ENCODE measurements around the gene DEPDC1B.
"Not testable (repeated sequence)": the region's sequence is repeated elsewhere in the genome, so short reads cannot be mapped to it uniquely, and the experiment has no call there.

The DEPDC1B gene

DNA sequence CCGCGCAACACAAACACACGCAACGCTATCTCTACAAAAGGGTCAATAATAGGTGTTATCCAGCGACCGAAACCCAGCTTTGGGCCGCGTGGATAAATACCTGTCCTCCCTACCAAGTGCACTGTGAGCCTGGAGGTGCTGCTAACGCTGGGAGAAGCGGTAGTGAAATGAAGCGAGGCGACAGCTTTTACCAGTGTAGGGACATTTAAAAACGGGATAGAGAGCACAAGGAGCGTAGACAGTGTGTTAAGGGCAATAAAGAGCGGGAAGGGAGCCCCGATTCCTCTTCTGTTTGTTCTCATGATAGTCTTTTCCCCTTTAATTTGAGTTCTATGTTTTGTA, 421 bp upstream of the DEPDC1B start:
- DNase-seq = peak in 7 of 56 donors; percentile 38 to 66 (median 52)

DNA sequence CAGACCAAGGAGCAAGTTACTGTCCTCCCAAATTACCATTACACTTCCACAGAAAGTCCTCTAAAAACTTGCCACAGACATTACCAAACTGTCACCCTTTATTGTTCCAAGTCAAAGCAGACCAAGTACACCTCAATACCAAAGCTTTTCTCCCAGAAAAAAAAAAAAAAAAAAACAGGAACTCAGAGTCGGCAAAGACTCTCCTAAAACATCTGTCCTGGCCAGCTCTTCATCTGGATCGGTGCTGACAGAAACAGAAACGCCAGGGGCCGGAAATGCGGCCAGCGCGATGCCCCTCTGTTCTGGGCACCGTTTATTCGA, 718 bp downstream of the DEPDC1B start:
- DNase-seq = no peak

- no peak for DNase-seq
Observed at GRCh38 chr5:60698336-60698735, 1.6 kb downstream of the DEPDC1B start.

DNA sequence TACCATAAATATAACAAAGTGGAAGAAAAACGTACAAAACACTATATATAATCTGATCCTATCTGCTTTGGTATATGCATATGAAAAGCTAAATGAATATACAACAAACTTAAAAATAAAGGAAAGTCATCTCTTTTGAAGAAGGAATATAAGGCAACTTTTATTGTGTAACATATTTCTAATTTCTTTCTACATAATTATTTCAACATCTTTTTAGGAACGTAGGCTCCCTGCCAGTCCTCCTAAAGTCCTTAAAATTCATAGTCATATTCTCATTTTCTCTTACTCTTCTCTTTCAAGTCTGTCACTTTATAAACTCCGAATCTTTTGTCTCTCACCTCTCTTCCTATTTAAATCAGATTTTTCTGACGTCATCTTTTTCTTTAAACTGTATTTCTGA, 9.6 kb downstream of the DEPDC1B start:
- no peak for DNase-seq

- no peak for DNase-seq
Observed at GRCh38 chr5:60688980-60689379, 11.0 kb downstream of the DEPDC1B start.

DNA sequence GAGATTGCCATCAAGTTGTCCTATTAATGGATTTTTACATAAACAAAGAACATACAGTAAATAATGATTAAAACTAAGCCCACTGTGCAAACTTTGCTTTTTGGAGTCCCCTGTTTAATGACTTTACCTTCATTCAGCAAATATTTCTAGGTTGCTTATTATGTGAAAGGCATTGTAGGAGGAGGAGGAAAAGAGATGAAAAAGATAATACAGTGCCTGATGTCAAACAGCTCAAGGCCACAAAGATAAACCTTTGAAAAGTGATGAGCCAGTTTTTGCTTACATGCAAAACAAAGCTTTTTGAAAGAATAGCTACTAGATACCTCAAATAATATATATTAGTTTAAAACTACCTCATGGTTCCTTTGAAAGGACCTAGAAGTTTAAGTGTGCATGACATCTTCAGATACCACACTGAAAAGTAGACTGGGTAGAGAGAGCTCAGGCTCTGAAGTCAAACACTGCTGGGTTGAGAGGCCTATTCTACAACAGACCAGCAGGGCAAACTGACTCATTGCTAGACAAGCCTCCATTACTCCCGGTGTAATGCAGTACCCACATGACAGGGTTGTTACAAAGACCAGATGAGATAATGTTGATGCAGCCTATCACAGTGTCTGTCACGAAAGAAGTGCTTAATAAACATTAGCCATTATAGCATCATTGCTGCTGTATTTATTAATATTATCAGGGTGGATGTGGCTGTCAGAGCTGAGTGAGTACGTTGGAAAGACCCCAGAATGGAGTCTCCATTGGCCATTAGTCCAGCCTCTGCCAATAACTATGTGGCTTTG, 11.8 kb downstream of the DEPDC1B start:
- DNase-seq = no peak

GRCh38 chr5:60686157-60686556, 13.8 kb downstream of the DEPDC1B start:
- no peak for DNase-seq

- DNase-seq = no peak
Observed at GRCh38 chr5:60685700-60686099, 14.3 kb downstream of the DEPDC1B start.

DNA sequence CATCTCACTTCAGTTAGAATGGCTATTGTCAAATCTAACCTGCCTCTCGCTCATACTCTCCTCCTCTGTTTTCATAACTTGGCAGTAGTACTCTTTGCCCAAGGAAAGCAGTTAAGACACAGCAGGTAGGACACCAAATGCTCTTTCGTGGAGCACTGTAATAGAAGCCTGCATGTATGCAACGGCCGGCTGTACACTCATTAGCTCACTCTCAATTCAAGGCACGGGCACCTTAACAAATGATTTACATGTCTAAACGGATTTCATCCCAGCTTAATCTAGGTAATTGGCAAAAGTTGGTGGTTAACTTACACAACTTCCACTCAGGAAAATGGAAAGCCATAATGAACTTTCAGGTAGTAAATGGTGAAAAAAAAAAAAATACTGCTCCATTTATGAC, 14.9 kb downstream of the DEPDC1B start:
- no peak for DNase-seq

DNA sequence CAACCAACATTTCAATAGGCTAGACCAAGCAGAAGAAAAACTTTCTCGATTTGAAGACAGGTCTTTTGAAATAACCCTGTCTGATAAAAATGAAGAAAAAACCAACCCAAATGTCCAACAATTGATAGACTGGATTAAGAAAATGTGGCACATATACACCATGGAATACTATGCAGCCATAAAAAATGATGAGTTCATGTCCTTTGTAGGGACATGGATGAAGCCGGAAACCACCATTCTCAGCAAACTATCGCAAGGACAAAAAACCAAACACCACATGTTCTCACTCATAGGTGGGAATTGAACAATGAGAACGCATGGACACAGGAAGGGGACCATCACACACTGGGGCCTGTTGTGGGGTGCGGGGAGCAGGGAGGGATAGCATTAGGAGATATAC, 18.0 kb downstream of the DEPDC1B start:
- DNase-seq = not testable (repeated sequence)

GRCh38 chr5:60679816-60680215, 20.1 kb downstream of the DEPDC1B start:
- no peak for DNase-seq

GRCh38 chr5:60677850-60678664, 21.9 kb downstream of the DEPDC1B start:
- peak in 2 of 56 donors; percentile 1 to 2 for DNase-seq

DNA sequence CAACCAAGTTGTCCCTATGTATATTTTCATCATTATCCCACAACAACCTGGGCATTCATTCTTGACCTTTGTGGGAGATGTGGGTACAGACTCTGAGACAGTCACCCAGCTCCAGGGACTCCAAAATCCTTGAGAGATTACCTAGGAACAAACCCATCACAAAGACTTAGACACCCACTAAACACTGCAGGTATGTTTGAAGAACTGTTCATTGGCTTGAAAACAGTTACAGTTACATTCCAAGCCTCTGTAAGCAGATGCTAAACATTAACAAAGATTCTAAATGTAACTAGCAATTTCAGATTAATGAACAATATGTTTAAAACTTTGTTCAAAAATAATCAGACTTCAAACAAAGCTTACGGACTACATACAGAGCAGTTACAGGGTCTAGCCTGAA, 24.7 kb downstream of the DEPDC1B start:
- DNase-seq = no peak

DNA sequence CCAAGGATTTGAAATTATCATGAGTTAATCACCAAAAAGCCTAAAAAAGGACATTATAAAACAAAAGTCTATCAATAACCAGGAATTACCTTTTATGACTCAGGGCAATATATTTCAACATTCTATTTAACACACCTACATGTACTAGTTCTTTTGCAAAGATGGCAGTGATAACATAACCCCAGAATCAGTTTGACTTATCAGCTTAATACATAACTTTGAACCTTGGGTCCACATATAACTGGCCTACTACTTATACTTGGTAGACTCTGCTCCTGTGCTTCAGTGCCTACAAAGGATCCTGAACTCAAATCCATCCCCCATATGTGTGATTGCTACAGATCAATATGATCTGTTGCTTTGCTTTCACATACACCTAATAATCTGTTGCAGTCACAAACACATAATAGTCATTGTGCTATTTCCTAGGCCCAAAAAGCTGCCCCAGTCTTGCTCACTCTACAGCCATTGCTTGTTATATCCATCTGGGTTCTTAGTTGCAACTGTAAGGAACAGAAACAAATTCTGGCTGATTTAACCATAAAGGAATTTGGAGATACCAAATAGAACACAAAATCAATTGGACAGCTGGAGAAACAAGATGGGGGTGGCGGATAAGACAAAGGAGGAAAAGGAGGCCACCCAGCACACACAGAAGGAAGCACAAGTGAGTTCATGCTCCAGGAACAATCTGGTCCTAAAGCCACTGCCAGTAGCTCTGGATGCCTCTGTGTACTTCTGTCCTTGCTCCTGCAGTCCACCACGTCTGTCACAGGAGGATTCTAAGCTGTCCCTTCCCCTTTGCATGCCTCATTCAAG, 25.5 kb downstream of the DEPDC1B start:
- no peak for DNase-seq

GRCh38 chr5:60673334-60673733, 26.6 kb downstream of the DEPDC1B start:
- no peak for DNase-seq

GRCh38 chr5:60672693-60673264, 27.2 kb downstream of the DEPDC1B start:
- no peak for DNase-seq

DNA sequence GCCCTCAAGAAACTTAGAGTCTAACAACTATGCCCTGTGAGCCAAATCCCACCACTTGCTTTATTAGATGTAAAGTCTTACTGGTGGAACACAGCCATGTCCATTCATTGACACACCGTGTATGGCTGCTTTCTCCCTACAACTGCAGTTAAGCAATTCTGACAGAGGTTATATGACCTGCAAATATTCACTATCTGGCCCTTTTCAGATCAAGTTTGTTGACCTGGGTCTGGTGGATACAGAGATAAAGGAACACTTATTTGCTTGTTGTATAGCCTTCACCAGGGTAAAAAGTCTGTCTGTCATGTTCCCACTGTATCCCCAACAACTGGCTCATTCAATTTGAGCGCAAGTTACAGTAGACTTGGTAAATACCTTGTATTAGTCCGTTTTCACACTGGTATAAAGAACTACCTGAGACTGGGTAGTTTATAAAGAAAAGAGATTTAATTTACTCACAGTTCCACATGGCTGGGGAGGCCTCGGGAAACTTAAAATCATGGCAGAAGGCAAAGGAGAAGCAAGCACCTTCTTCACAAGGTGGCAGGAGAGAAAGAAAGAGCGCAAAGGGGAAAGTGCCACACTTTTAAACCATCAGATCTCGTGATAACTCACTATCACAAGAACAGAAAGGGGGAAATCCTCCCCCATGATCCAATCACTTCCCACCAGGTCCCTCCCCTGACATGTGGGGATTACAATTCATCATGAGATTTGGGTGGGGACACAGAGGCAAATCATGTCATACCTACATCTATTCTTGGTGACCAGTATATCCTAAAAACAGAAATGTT, 27.9 kb downstream of the DEPDC1B start:
- DNase-seq = no peak

DNA sequence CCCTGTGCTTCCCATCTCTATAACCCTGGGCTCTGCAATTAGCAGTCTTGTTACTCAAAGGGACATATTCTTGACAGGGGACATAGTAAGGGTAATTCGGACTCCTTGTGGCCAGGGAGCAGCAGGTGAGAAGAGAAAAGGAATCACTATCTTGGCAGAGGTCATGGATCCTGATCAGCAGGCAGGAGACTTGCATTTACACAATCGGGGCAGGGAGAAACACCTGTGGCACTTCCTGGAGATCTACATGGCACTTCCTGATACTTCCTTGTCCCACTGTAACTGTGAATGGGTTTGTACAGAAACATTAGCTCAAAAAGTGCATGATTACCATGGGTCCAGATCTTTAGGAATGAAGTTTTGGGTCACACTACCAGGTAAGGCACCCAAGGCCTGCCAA, 29.2 kb downstream of the DEPDC1B start:
- DNase-seq = no peak

- peak in 1 of 56 donors; percentile 29 for DNase-seq
Observed at GRCh38 chr5:60668686-60669304, 31.2 kb downstream of the DEPDC1B start.

DNA sequence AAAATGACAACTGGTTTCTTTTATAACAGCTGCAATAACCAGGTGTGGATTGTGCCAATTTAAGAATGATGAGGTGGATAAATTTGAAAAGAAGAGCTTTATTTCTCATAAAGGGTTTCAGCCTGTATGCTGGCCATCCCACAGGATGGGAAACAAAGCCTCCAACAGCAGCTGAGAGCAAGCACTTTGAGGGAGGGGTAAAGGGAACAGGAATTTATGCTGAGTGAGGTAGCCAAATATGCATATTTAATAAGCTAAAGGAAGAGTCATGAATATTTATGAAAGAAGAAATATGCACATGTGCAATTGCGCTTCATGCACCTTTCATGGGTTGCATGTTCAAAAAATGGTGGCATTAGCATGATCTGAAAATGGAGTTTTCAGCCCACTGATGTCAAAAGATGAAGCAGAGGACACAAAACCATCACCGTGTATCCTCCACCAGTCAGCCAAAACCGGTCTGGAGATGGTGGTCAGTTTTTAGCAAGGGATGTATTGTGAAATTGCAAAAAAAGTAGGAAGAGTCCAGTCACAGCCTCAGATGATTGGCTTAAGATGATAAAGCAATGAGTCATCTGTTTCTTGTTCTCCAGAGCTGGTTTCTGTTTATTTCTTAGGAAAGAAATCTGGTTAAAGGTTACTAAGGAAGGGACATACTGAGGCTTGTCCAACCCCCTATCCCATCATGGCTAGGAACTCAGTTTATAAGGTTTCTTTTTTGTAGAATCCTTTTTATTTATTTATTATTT, 47.9 kb downstream of the DEPDC1B start:
- DNase-seq = no peak
